Activated CD4-positive, CD25-positive, alpha-beta regulatory T cell (primary cell): Measurements from ENCODE around the gene ANKMY2.

Source experiments
- DNase-seq, 4 experiments: peaks; one replicate each; lab custom pipeline; 2025; lab: John Stamatoyannopoulos, UW

Gene ANKMY2

GRCh38 chr7:16579216-16579615 lies 66.3 kb downstream of the ANKMY2 start:
- no peak for DNase-seq

- DNase-seq = no peak
Measured at GRCh38 chr7:16571941-16572340, 73.6 kb downstream of the ANKMY2 start.

GRCh38 chr7:16564909-16565426 lies 80.6 kb downstream of the ANKMY2 start:
- DNase-seq = no peak

- DNase-seq = no peak
Measured at GRCh38 chr7:16564023-16564380, 81.6 kb downstream of the ANKMY2 start.

GRCh38 chr7:16563281-16564022 lies 82.1 kb downstream of the ANKMY2 start:
- no peak for DNase-seq

GRCh38 chr7:16562456-16563220 lies 82.9 kb downstream of the ANKMY2 start:
- no peak for DNase-seq

- no peak for DNase-seq
Measured at GRCh38 chr7:16561943-16562342, 83.6 kb downstream of the ANKMY2 start.

- no peak for DNase-seq
Measured at GRCh38 chr7:16559497-16560179, 85.9 kb downstream of the ANKMY2 start.

GRCh38 chr7:16558761-16559302 lies 86.7 kb downstream of the ANKMY2 start:
- no peak for DNase-seq

- no peak for DNase-seq
Measured at GRCh38 chr7:16556359-16556758, 89.2 kb downstream of the ANKMY2 start.

GRCh38 chr7:16554518-16555236 lies 90.9 kb downstream of the ANKMY2 start:
- no peak for DNase-seq

GRCh38 chr7:16550671-16551070 lies 94.9 kb downstream of the ANKMY2 start:
- DNase-seq = no peak
